GM12801 (cell line): ENCODE data around the gene ZNF814.

Experiments
- CTCF ChIP-seq: IDR thresholded peaks from one replicate; pipeline ENCODE4 v1.5.1; 2011; ENCODE audit warnings: control low read depth; ENCODE audit not compliant: insufficient read length; ENCODE audit errors: extremely low read depth

ZNF814 gene

GRCh38 chr19:57905258-57905657, 16.4 kb upstream of the ZNF814 start:
- TF ChIP-seq CTCF = no peak

DNA sequence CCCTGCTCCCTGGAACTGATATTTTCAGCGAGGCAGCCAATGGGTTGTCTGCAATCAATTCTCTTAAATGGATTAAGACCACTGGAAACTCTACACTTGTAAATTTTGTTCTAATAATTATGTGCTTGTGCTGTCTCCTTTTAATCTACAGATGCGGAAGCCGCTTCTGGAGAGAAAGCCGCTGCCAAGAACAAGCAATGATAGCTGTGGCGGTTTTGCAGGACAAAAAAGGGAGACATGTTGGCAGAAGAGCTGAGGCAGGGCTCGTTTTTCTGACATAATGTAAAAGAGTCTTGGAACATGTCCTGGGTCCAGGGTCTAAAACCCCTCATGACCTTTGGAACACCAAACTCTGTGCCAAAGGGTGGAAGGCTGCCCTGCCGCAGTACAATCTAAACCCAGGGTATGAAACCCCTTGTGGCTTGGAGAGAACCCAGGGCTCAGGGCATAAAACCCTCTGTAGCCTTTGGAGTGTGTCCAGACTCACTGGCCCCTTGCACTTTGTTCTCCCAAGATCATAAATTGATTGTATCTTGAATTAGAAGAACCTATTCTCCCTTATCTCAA, 14.9 kb upstream of the ZNF814 start:
- TF ChIP-seq CTCF = no peak

- no peak for TF ChIP-seq CTCF
Observed at GRCh38 chr19:57900311-57900710, 11.5 kb upstream of the ZNF814 start.

DNA sequence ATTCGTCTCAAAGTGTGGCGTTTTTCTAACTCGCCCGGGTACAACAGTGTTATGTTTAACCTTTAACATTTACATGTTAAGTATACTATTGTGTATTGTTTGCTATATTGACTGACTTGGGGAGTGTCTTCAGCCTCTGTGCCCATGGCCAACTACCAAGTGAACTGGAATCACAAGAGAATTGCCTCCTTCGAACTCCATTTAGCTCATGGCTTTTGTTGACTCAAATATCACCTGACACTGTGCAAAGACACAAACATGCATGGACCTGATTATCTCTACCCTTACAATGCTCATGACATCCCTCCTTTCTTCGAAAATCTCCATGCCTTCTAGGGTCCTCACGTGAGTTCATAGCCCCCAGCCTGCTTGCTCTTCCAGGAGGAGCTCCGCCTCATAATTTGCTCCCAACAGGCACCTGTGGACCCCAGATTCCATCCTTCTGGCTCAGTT, 704 bp downstream of the ZNF814 start:
- no peak for TF ChIP-seq CTCF

DNA sequence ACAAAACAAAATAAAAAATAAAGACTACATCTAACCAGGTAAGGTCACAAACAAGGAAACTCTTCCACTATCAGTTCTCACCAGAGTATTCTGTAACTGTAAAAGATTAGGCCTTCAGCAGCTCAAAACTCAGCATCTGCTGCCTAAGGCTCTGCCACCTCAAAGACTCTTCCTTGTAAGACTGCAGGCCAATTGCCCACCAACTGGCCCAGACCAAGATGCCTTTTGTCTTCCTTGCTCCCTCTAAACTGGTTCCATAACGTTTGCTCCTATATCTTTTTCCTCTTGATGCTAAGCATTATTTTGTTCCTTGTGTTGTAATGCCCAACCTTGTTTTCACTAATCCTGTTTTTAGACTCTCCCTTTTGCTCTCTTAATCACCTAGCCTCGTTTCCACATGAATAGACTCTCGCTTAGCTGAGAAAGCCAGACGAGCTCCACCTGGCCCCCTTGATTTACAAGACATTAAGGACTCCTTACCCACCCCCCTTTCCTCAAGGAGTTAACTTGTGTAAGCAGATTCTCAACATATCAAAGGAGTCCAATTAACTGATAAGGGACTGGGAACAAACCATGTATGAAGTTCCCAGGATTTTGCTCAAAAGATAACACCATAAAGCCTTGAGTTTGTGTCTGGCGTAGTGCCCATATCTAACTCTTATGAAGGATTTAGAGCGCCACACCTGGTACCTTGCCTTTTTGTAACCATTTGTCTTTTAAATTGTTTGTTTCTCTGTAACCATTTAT, 1.5 kb downstream of the ZNF814 start:
- no peak for TF ChIP-seq CTCF

DNA sequence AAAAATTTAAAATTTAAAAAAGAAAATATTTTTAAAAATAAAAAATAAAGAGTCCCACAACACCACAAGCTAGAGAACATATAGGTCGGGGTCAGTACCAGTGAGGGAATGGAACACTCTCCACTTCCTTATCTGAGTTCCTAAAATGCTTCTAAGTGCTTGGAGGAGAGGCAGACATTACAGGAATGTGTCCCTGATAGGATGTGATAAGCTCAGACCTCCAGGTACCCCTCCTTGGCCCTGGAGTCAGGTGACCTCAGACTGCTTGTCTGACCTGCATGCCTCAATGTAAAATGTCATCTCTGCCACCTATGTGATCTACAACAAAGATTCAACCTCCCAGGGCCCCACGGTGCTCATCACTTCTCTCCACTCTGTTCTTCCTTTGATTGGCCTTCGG, 2.8 kb downstream of the ZNF814 start:
- no peak for TF ChIP-seq CTCF

DNA sequence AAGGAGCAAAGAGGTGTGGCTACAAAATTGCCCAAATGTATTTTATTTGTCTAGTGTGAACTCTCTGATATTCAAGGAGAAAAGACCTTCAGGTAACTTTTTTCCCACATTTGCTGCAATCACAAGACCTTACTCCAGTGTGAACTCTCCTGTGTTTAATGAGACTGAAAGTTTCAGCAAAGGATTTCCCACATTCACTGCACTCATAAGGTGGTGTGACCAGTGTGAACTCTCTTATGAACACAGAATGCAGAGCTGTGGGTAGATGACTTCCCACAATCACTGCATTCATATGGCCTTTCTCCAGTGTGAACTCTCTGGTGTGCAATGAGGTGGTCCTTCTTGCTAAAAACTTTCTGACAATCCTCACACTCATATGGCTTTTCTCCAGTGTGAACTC, 16.4 kb downstream of the ZNF814 start:
- TF ChIP-seq CTCF = no peak
